NT2/D1 (cell line): ENCODE data around the gene KCTD14.

Experiments
- YY1 ChIP-seq: IDR thresholded peaks from 2 replicates; pipeline ENCODE4 v1.6.1; 2011; ENCODE audit not compliant: insufficient read length, insufficient read depth
- ZNF274 ChIP-seq: IDR thresholded peaks from 2 replicates; pipeline ENCODE4 v1.6.1; 2011; ENCODE audit warnings: mild to moderate bottlenecking, low read depth, low read length

GRCh38 chr11:78045851-78046485 lies 22.9 kb upstream of the KCTD14 start:
- TF ChIP-seq YY1 (no peak), ZNF274 (no peak)
